Keratinocyte (primary cell): Measurements from ENCODE around the gene DPY19L3.

Experiments
- CTCF ChIP-seq, 3 experiments: IDR thresholded peaks in 1 of 3; conservative IDR thresholded peaks in 1 of 3; optimal IDR thresholded peaks in 1 of 3; 2 replicates in 2 of 3; 3 replicates in 1 of 3; pipeline versions ENCODE3 to v1.5.1; 2011; ENCODE audit warnings: low read length in 3 of 3, mild to moderate bottlenecking in 3 of 3, moderate library complexity in 2 of 3, control low read depth in 1 of 3, inconsistent platforms in 1 of 3; ENCODE audit not compliant: insufficient read depth in 2 of 3; ENCODE audit errors: extremely low read depth in 1 of 3
- EZH2 ChIP-seq: IDR thresholded peaks from one replicate; pipeline ENCODE4 v1.6.1; 2012; ENCODE audit warnings: inconsistent platforms, mild to moderate bottlenecking, low read length, moderate library complexity

- no peak for TF ChIP-seq EZH2
- TF ChIP-seq CTCF (optimal IDR thresholded peaks at IDR 0.05 in 1 of 3, IDR thresholded peaks at IDR 0.05 in 1 of 3, conservative IDR thresholded peaks at IDR 0.05 in 1 of 3; ENCODE audit: extremely low read depth in 1 of 3, insufficient read depth in 2 of 3, low read length in 3 of 3) = no peak
Observed at GRCh38 chr19:32372726-32373517, 32.6 kb upstream of the DPY19L3 start.
